H1 (cell line): ENCODE data around the gene ASIP. TPM values are rescaled to one million over a fixed set of nuclear protein-coding genes. Genes with fewer than 3 reads are reported as not detected.

ENCODE experiments used
- CTCF ChIA-PET: fragments of 300-600 bp; sonication (Branson Sonifier 250); formaldehyde crosslinking; loops from one replicate; lab custom pipeline; 2021; ENCODE audit not compliant: partially characterized antibody; lab: Charles Lee
- POLR2A ChIA-PET: fragments of 300-600 bp; sonication (Branson Sonifier 250); formaldehyde crosslinking; loops from one replicate; lab custom pipeline; 2021; ENCODE audit warnings: inconsistent platforms; ENCODE audit not compliant: partially characterized antibody; lab: Charles Lee
- DNase-seq, 2 experiments: peaks; one replicate each; pipeline versions ENCODE4 v3.0.0 to v3.0.0-alpha.2; 2010 to 2022; ENCODE audit warnings: low spot score in 2 of 2, low read depth in 1 of 2, mixed read lengths in 1 of 2
- FAIRE-seq: peaks from 2 replicates; lab custom pipeline; 2011; peaks lifted over from hg19 to GRCh38; lab: Jason Lieb, UNC
- H2AFZ ChIP-seq: 2 replicates; pipeline ENCODE4 v1.8.1; 2012; ENCODE audit warnings: low read length, inconsistent platforms
- H2AK5ac ChIP-seq: 2 replicates; pipeline ENCODE4 v1.6.1; 2013; ENCODE audit warnings: low read depth, low read length
- H2BK120ac ChIP-seq: replicated peaks from 2 replicates; pipeline ENCODE3; 2013; ENCODE audit warnings: low read depth, low read length, inconsistent platforms
- H2BK12ac ChIP-seq: 2 replicates; pipeline ENCODE4 v1.6.1; 2013; ENCODE audit warnings: low read depth, low read length
- H2BK15ac ChIP-seq: 2 replicates; pipeline ENCODE4 v1.6.1; 2013; ENCODE audit warnings: low read length
- H2BK20ac ChIP-seq: 2 replicates; pipeline ENCODE4 v1.6.1; 2013; ENCODE audit warnings: low read length
- H2BK5ac ChIP-seq: 2 replicates; pipeline ENCODE4 v1.6.1; 2013; ENCODE audit warnings: low read depth, low read length
- H3K14ac ChIP-seq: 2 replicates; pipeline ENCODE4 v1.6.1; 2013; ENCODE audit warnings: inconsistent platforms; ENCODE audit not compliant: insufficient read length
- H3K18ac ChIP-seq: 2 replicates; pipeline ENCODE4 v1.6.1; 2013; ENCODE audit warnings: low read length; ENCODE audit errors: extremely low read depth
- H3K23ac ChIP-seq: 2 replicates; pipeline ENCODE4 v1.6.1; 2013; ENCODE audit warnings: inconsistent platforms; ENCODE audit not compliant: insufficient read length
- H3K23me2 ChIP-seq: 2 replicates; pipeline ENCODE4 v1.6.1; 2013; ENCODE audit warnings: low read depth, low read length
- H3K27ac ChIP-seq: 2 replicates; pipeline ENCODE4 v1.6.1; 2011; ENCODE audit warnings: low read depth, low read length, inconsistent platforms
- H3K27me3 ChIP-seq, 4 experiments: replicated peaks in 1 of 4; 1 replicate in 1 of 4; 2 replicates in 3 of 4; pipeline versions ENCODE4 v1.6.1 to v1.8.1; 2011 to 2013; ENCODE audit warnings: low read length in 3 of 4, mild to moderate bottlenecking in 3 of 4, inconsistent platforms in 2 of 4, mixed read lengths in 2 of 4, moderate library complexity in 1 of 4; ENCODE audit not compliant: control insufficient read depth in 3 of 4, insufficient read depth in 3 of 4; ENCODE audit errors: extremely low read depth in 1 of 4
- H3K36me3 ChIP-seq, 4 experiments: 2 replicates each; pipeline versions ENCODE4 v1.6.1 to v1.8.1; 2011 to 2013; ENCODE audit warnings: mild to moderate bottlenecking in 4 of 4, low read length in 3 of 4, moderate library complexity in 2 of 4, control low read depth in 1 of 4, inconsistent platforms in 1 of 4; ENCODE audit not compliant: insufficient read depth in 4 of 4, control insufficient read depth in 2 of 4
- H3K4ac ChIP-seq: replicated peaks from 2 replicates; pipeline ENCODE3; 2013; ENCODE audit warnings: low read length, low read depth, mixed read lengths, inconsistent platforms; ENCODE audit not compliant: insufficient read length
- H3K4me1 ChIP-seq, 4 experiments: replicated peaks in 1 of 4; 1 replicate in 1 of 4; 2 replicates in 3 of 4; pipeline versions ENCODE4 v1.6.1 to v1.8.1; 2011 to 2013; ENCODE audit warnings: low read length in 3 of 4, inconsistent platforms in 2 of 4, mixed read lengths in 1 of 4; ENCODE audit not compliant: insufficient read depth in 4 of 4, control insufficient read depth in 3 of 4
- H3K4me2 ChIP-seq, 2 experiments: 2 replicates each; pipeline versions ENCODE4 v1.6.1 to v1.8.1; 2011 to 2013; ENCODE audit warnings: low read depth in 2 of 2, low read length in 2 of 2, control low read depth in 1 of 2, inconsistent platforms in 1 of 2, mild to moderate bottlenecking in 1 of 2; ENCODE audit not compliant: insufficient read depth in 1 of 2
- H3K4me3 ChIP-seq, 4 experiments: fragments of 200-600, 300-600 bp in 1 of 4; sonication (generic), shearing (Covaris generic), sonication (Bioruptor Twin) in 1 of 4; 2 replicates each; pipeline versions ENCODE4 v1.5.1 to v1.8.1; 2011 to 2016; ENCODE audit warnings: low read length in 4 of 4, low read depth in 3 of 4, control low read depth in 2 of 4, inconsistent platforms in 2 of 4, mild to moderate bottlenecking in 2 of 4, mixed read lengths in 1 of 4, moderate library complexity in 1 of 4; ENCODE audit not compliant: insufficient read depth in 2 of 4; ENCODE audit errors: extremely low read depth in 1 of 4
- H3K56ac ChIP-seq: replicated peaks from 2 replicates; pipeline ENCODE3; 2013; ENCODE audit warnings: low read depth, mild to moderate bottlenecking, mixed read lengths, low read length, inconsistent platforms; ENCODE audit not compliant: insufficient read length
- H3K79me1 ChIP-seq: 2 replicates; pipeline ENCODE4 v1.6.1; 2013; ENCODE audit warnings: low read depth, low read length, control low read depth
- H3K79me2 ChIP-seq, 2 experiments: 2 replicates each; pipeline versions ENCODE4 v1.6.1 to v1.8.1; 2012 to 2013; ENCODE audit warnings: low read length in 2 of 2, mild to moderate bottlenecking in 2 of 2, inconsistent platforms in 1 of 2; ENCODE audit not compliant: insufficient read depth in 2 of 2, control insufficient read depth in 1 of 2
- H3K9ac ChIP-seq, 4 experiments: replicated peaks in 1 of 4; 1 replicate in 1 of 4; 2 replicates in 3 of 4; pipeline versions ENCODE4 v1.6.1 to v1.8.1; 2011 to 2013; ENCODE audit warnings: low read depth in 3 of 4, low read length in 3 of 4, control low read depth in 2 of 4, mild to moderate bottlenecking in 2 of 4, moderate library complexity in 2 of 4, inconsistent platforms in 1 of 4; ENCODE audit errors: extremely low read depth in 1 of 4
- H3K9me3 ChIP-seq, 2 experiments: 2 replicates each; pipeline versions ENCODE4 v1.6.1 to v1.8.1; 2012 to 2013; ENCODE audit warnings: mild to moderate bottlenecking in 2 of 2, moderate library complexity in 2 of 2, control low read depth in 1 of 2, inconsistent platforms in 1 of 2, low read depth in 1 of 2, low read length in 1 of 2, mixed read lengths in 1 of 2; ENCODE audit not compliant: insufficient read depth in 2 of 2
- H4K20me1 ChIP-seq, 2 experiments: replicated peaks in 1 of 2; 2 replicates each; pipeline versions ENCODE3 to v1.8.1; 2011 to 2013; ENCODE audit warnings: inconsistent platforms in 2 of 2, low read length in 2 of 2, mild to moderate bottlenecking in 1 of 2; ENCODE audit not compliant: insufficient read depth in 2 of 2, control insufficient read depth in 1 of 2
- H4K5ac ChIP-seq: 2 replicates; pipeline ENCODE4 v1.6.1; 2013; ENCODE audit warnings: low read length, low read depth, mixed read lengths, inconsistent platforms; ENCODE audit not compliant: insufficient read length
- H4K8ac ChIP-seq: 2 replicates; pipeline ENCODE4 v1.8.0; 2013; ENCODE audit warnings: mild to moderate bottlenecking, moderate library complexity, low read length, inconsistent platforms; ENCODE audit not compliant: insufficient read depth; ENCODE audit errors: extremely low read depth
- H4K91ac ChIP-seq: replicated peaks from 2 replicates; pipeline ENCODE3; 2013; ENCODE audit warnings: low read length, mixed read lengths, inconsistent platforms; ENCODE audit not compliant: insufficient read length
- ATF2 ChIP-seq: IDR thresholded peaks from 2 replicates; pipeline ENCODE4 v1.6.1; 2012; ENCODE audit warnings: low read length, inconsistent platforms
- BRCA1 ChIP-seq: IDR thresholded peaks from 2 replicates; pipeline ENCODE4 v1.6.1; 2012; ENCODE audit warnings: low read depth, low read length, improper control_type of control experiment
- CEBPB ChIP-seq: IDR thresholded peaks from 2 replicates; pipeline ENCODE4 v1.6.1; 2012; ENCODE audit warnings: low read depth, low read length
- CHD2 ChIP-seq: IDR thresholded peaks from 2 replicates; pipeline ENCODE4 v1.6.1; 2012; ENCODE audit warnings: low read length, improper control_type of control experiment
- EZH2 ChIP-seq: fragments of 200-600 bp; sonication (generic); IDR thresholded peaks from 2 replicates; pipeline ENCODE4 v1.7.1; 2012; ENCODE audit warnings: low read depth, mild to moderate bottlenecking, moderate library complexity, low read length, inconsistent platforms; ENCODE audit not compliant: severe bottlenecking
- KDM1A ChIP-seq: fragments of 200-600, 300-600 bp; sonication (generic); IDR thresholded peaks from 2 replicates; pipeline ENCODE4 v1.7.1; 2016; ENCODE audit warnings: mild to moderate bottlenecking, low read length, borderline replicate concordance
- KDM5A ChIP-seq: fragments of 200-600 bp; IDR thresholded peaks from 2 replicates; pipeline ENCODE4 v1.7.1; 2012; ENCODE audit warnings: mild to moderate bottlenecking, low read length, inconsistent platforms, mixed read lengths
- RAD21 ChIP-seq, 2 experiments: IDR thresholded peaks in 1 of 2; conservative IDR thresholded peaks in 1 of 2; 2 replicates each; pipeline ENCODE4 v1.6.1; 2011; ENCODE audit warnings: low read depth in 2 of 2, low read length in 2 of 2, improper control_type of control experiment in 1 of 2, inconsistent platforms in 1 of 2, mild to moderate bottlenecking in 1 of 2, moderate library complexity in 1 of 2
- RBBP5 ChIP-seq: IDR thresholded peaks from 2 replicates; pipeline ENCODE4 v1.7.1; 2012; ENCODE audit warnings: low read depth, mild to moderate bottlenecking, inconsistent platforms, low read length, moderate library complexity, borderline replicate concordance
- RXRA ChIP-seq: IDR thresholded peaks from 2 replicates; pipeline ENCODE4 v1.6.1; 2011; ENCODE audit warnings: low read depth, mild to moderate bottlenecking, low read length, moderate library complexity; ENCODE audit not compliant: insufficient read depth
- SIRT6 ChIP-seq: IDR thresholded peaks from one replicate; pipeline ENCODE4 v1.7.1; 2012; ENCODE audit warnings: low read length, inconsistent platforms
- TBP ChIP-seq: IDR thresholded peaks from 2 replicates; pipeline ENCODE4 v1.6.1; 2011; ENCODE audit warnings: low read depth, low read length, improper control_type of control experiment
- TCF12 ChIP-seq: IDR thresholded peaks from 2 replicates; pipeline ENCODE4 v1.6.1; 2011; ENCODE audit warnings: low read depth, mild to moderate bottlenecking, low read length
- TEAD4 ChIP-seq: IDR thresholded peaks from 2 replicates; pipeline ENCODE4 v1.6.1; 2012; ENCODE audit warnings: low read depth, low read length, inconsistent platforms, mixed read lengths
- WGBS, 2 experiments: shearing (Covaris generic) in 1 of 2; methylation state at CpG; one replicate each; pipeline versions ENCODE4 v1.1.6 to v1.1.7; 2013 to 2015; ENCODE audit warnings: low lambda C conversion rate in 2 of 2, mixed read lengths in 2 of 2, inconsistent platforms in 1 of 2, low coverage in 1 of 2, missing lambda C conversion rate in 1 of 2; ENCODE audit not compliant: insufficient replicate concordance in 2 of 2, insufficient coverage in 1 of 2, insufficient read length in 1 of 2; ENCODE audit errors: extremely low coverage in 1 of 2, missing lambda C conversion rate in 1 of 2; 5-methylcytosine and 5-hydroxymethylcytosine counted together
- polyA plus RNA-seq, 7 experiments: library from polyadenylated mRNA; depleted of rRNA in 3 of 7; stranded (reverse) in 5 of 7; unstranded in 2 of 7; fragments of >200 nt in 5 of 7; fragments of 200-250 nt in 2 of 7; gene quantifications; 1 replicate in 5 of 7; 2 replicates in 1 of 7; 4 replicates in 1 of 7; pipeline versions ENCODE4 v1.2.1 to v1.2.3, GENCODE V29; 2011 to 2013; ENCODE audit warnings: missing spikeins in 2 of 7, mixed read lengths in 2 of 7
- total RNA-seq: library from RNA; stranded (reverse); fragmentation: NEBNext Ultra II Directional; extraction: Animal tissue kit (Norgen Biotek cat#: 25700); gene quantifications from 2 replicates; pipeline ENCODE4 v1.2.1, GENCODE V29; 2021

The ASIP gene
- total and polyA plus RNA-seq, 2 of the 8 experiments (the other 6 are each of a cell fraction or from before 2014, with no cell fraction given) = not detected

GRCh38 chr20:34199183-34199582 lies 42.0 kb upstream of the ASIP start:
- 92% methylated on average over 3 of the region's 3 CpGs; no CpG with 5 or more reads in 1 of the 2 experiments for WGBS, 2 experiments
- Histone ChIP-seq H3K79me1 (no peaks in the 10 kb centered on the region), H3K4me3 (no peak overlapping the region), H3K18ac (no peak overlapping the region), H3K27me3 (no peaks in the 10 kb centered on the region), H2BK15ac (no peak overlapping the region), H4K91ac (no peak overlapping the region), H3K9me3 (no peaks in the 10 kb centered on the region), H3K36me3 (no peaks in the 10 kb centered on the region), H3K23ac (no peak overlapping the region), H4K20me1 (no peaks in the 10 kb centered on the region), H2BK5ac (no peak overlapping the region), H2AFZ (no peak overlapping the region), H3K27ac (no peak overlapping the region), H4K5ac (no peak overlapping the region), H3K14ac (no peak overlapping the region), H3K9ac (no peak overlapping the region), H2BK12ac (no peak overlapping the region), H2BK120ac (no peak overlapping the region), H3K4me2 (no peak overlapping the region), H2BK20ac (no peak overlapping the region), H4K8ac (no peak overlapping the region), H2AK5ac (no peak overlapping the region), H3K23me2 (no peaks in the 10 kb centered on the region), H3K56ac (no peak overlapping the region), H3K4me1 (peaks cover 0 to 6% (median 0%) of the 10 kb centered on the region in 4 experiments; a peak in 2 of 7 replicates), H3K79me2 (no peaks in the 10 kb centered on the region), H3K4ac (no peak overlapping the region)
- ChIA-PET CTCF (no interaction called here), POLR2A (no interaction called here)
- FAIRE-seq (no peak), DNase-seq (no peak)
- TF ChIP-seq CHD2 (no peak), EZH2 (no peak), TBP (no peak), KDM1A (no peak), RAD21 (IDR thresholded peaks at IDR 0.05 in 1 of 2, conservative IDR thresholded peaks at IDR 0.05 in 1 of 2; ENCODE audit: low read depth in 2 of 2, low read length in 2 of 2) (no peak), TEAD4 (no peak), RBBP5 (no peak), RXRA (no peak), BRCA1 (no peak), SIRT6 (no peak), TCF12 (no peak), ATF2 (no peak), KDM5A (no peak), CEBPB (no peak)
